PC-9 (cell line): ENCODE data around the gene CCDC51. TPM values are rescaled to one million over a fixed set of nuclear protein-coding genes. Genes with fewer than 3 reads are reported as not detected.

Experiments used
- BruUV-seq: library from RNA; stranded (reverse); fragments of 400-500 nt; replicated peaks from 2 replicates; lab custom pipeline; 2021; lab: Mats Ljungman, UMichigan
- CTCF ChIA-PET: fragments of 300-600 bp; sonication (Branson Sonifier 250); formaldehyde crosslinking; loops from one replicate; lab custom pipeline; 2022; ENCODE audit warnings: antibody characterized with exemption; lab: Charles Lee
- POLR2A ChIA-PET: fragments of 300-600 bp; sonication (Branson Sonifier 250); formaldehyde crosslinking; loops from one replicate; lab custom pipeline; 2022; ENCODE audit warnings: antibody characterized with exemption; ENCODE audit not compliant: unreplicated experiment; lab: Charles Lee
- DNase-seq, 2 experiments: peaks; one replicate each; pipeline versions ENCODE4 v3.0.0 to v3.0.0-alpha.2; 2015 to 2022; ENCODE audit warnings: mixed read lengths in 1 of 2
- H2AFZ ChIP-seq: fragments of 200-600 bp; sonication (generic); 2 replicates; pipeline ENCODE4 v1.8.1; 2017; ENCODE audit warnings: antibody characterized with exemption
- H3F3A ChIP-seq: fragments of 200-600 bp; sonication (generic); 2 replicates; pipeline ENCODE4 v1.8.1; 2017; ENCODE audit warnings: antibody characterized with exemption, mild to moderate bottlenecking, low read depth; ENCODE audit not compliant: insufficient read depth
- H3K27ac ChIP-seq: fragments of 200-600 bp; sonication (generic); 2 replicates; pipeline ENCODE4 v1.6.1; 2016; ENCODE audit warnings: mixed run types
- H3K27me3 ChIP-seq: fragments of 200-600 bp; sonication (generic); 2 replicates; pipeline ENCODE4 v1.6.1; 2016; ENCODE audit warnings: low read depth, mixed run types; ENCODE audit not compliant: insufficient read depth
- H3K36me3 ChIP-seq: fragments of 200-600 bp; sonication (generic); 2 replicates; pipeline ENCODE4 v1.6.1; 2016; ENCODE audit warnings: low read depth, mixed run types
- H3K4me1 ChIP-seq: fragments of 200-600 bp; sonication (generic); replicated peaks from 2 replicates; pipeline ENCODE4 v1.6.1; 2016; ENCODE audit warnings: mixed run types; ENCODE audit not compliant: insufficient read depth
- H3K4me2 ChIP-seq: fragments of 200-600 bp; sonication (generic); 2 replicates; pipeline ENCODE4 v1.6.1; 2017; ENCODE audit warnings: mixed run types
- H3K4me3 ChIP-seq: fragments of 200-600 bp; sonication (generic); 2 replicates; pipeline ENCODE4 v1.6.1; 2016; ENCODE audit warnings: mixed run types
- H3K79me2 ChIP-seq: fragments of 200-600 bp; sonication (generic); 2 replicates; pipeline ENCODE4 v1.6.1; 2017; ENCODE audit warnings: low read depth, mixed run types
- H3K9me2 ChIP-seq: fragments of 200-600 bp; sonication (generic); 2 replicates; pipeline ENCODE4 v1.8.1; 2017; ENCODE audit warnings: mild to moderate bottlenecking; ENCODE audit not compliant: insufficient read depth
- H3K9me3 ChIP-seq: fragments of 200-600 bp; sonication (generic); 2 replicates; pipeline ENCODE4 v1.8.1; 2016; ENCODE audit warnings: low read depth; ENCODE audit not compliant: insufficient read depth
- H4K20me1 ChIP-seq: fragments of 200-600 bp; sonication (generic); 2 replicates; pipeline ENCODE4 v1.8.1; 2017; ENCODE audit not compliant: insufficient read depth
- CTCF ChIP-seq: fragments of 200-600 bp; sonication (generic); conservative IDR thresholded peaks from 2 replicates; pipeline ENCODE4 v1.6.1; 2017; ENCODE audit warnings: mixed run types, antibody characterized with exemption, mild to moderate bottlenecking, moderate library complexity
- EZH2 ChIP-seq: fragments of 200-600 bp; sonication (generic); IDR thresholded peaks from 2 replicates; pipeline ENCODE4 v1.8.0; 2017; ENCODE audit warnings: antibody characterized with exemption, low read depth
- intact Hi-C: fragments of 100-400 bp; cut with micrococcal nuclease; formaldehyde crosslinking; loops from one replicate; pipeline ENCODE4 v1.10.0; 2022; ENCODE audit not compliant: unreplicated experiment
- total RNA-seq: library from RNA; stranded (reverse); gene quantifications from 2 replicates; pipeline ENCODE4 v1.2.3, GENCODE V29; 2021

CCDC51 gene
- total RNA-seq, 1 experiment from 2014 or later: 28.5 TPM

- H4K20me1 ChIP-seq: no peaks in the 10 kb centered on the region
- no peaks in the 10 kb centered on the region; the same call in 1 of the 2 replicates for H3F3A ChIP-seq
- H3K9me2 ChIP-seq: no peaks in the 10 kb centered on the region
- ChIA-PET POLR2A (interaction anchor here (0.5 kb wide), 1 partner anchor 37 kb away, joined by 3 read pairs; no protein-coding TSS in a partner anchor), CTCF (interaction anchor here (2.4 to 4.4 kb wide), 3 partner anchors 35 to 41 kb away, joined by 14 to 126 read pairs (median 19); partner anchors contain the start of genes CCDC51 and TMA7)
- intact Hi-C loops: loop anchor here (1.0 kb wide), 1 partner anchor 124 kb away; no protein-coding TSS in a partner anchor
- no peak for DNase-seq
- no peak overlapping the region for H2AFZ ChIP-seq
- H3K9me3 ChIP-seq: no peaks in the 10 kb centered on the region
- H3K4me1 ChIP-seq: peaks cover 7% of the 10 kb centered on the region; the same call in 1 of the 2 replicates
- TF ChIP-seq EZH2 (no peak), CTCF (no peak)
- no peak overlapping the region for H3K4me3 ChIP-seq
- H3K36me3 ChIP-seq: no peaks in the 10 kb centered on the region
- H3K79me2 ChIP-seq: no peaks in the 10 kb centered on the region
- H3K27me3 ChIP-seq: no peaks in the 10 kb centered on the region
- H3K27ac ChIP-seq: no peak overlapping the region
- no TSS peak for BruUV-seq
- no peak overlapping the region for H3K4me2 ChIP-seq
Observed at GRCh38 chr3:48398701-48399386, 41.1 kb downstream of the CCDC51 start.

GRCh38 chr3:48397767-48398681, 41.9 kb downstream of the CCDC51 start:
- POLR2A ChIA-PET: interaction anchor here (0.7 kb wide), 1 partner anchor 129 kb away, joined by 6 read pairs; no protein-coding TSS in a partner anchor
- CTCF ChIA-PET: interaction anchor here (0.7 to 4.4 kb wide), 2 partner anchors 38 to 124 kb away, joined by 3 to 126 read pairs; no protein-coding TSS in a partner anchor
- H3K4me3 ChIP-seq: no peak overlapping the region
- H3K4me1 ChIP-seq: peaks cover 7% of the 10 kb centered on the region; the same call in 1 of the 2 replicates
- no TSS peak for BruUV-seq
- H3K27ac ChIP-seq: no peak overlapping the region
- intact Hi-C loops: no loop called here
- no peaks in the 10 kb centered on the region for H3K79me2 ChIP-seq
- no peak for DNase-seq
- no peaks in the 10 kb centered on the region for H3K9me2 ChIP-seq
- no peaks in the 10 kb centered on the region for H3K36me3 ChIP-seq
- H3K4me2 ChIP-seq: no peak overlapping the region
- H4K20me1 ChIP-seq: no peaks in the 10 kb centered on the region
- no peak overlapping the region for H2AFZ ChIP-seq
- no peak for TF ChIP-seq EZH2
- TF ChIP-seq CTCF: no peak
- H3K27me3 ChIP-seq: no peaks in the 10 kb centered on the region
- no peaks in the 10 kb centered on the region; the same call in 1 of the 2 replicates for H3F3A ChIP-seq
- no peaks in the 10 kb centered on the region for H3K9me3 ChIP-seq

- H3K9me3 ChIP-seq: no peaks in the 10 kb centered on the region
- H3K4me1 ChIP-seq: no peaks in the 10 kb centered on the region
- POLR2A ChIA-PET: no interaction called here
- TF ChIP-seq EZH2: no peak
- no TSS peak for BruUV-seq
- no peaks in the 10 kb centered on the region for H3K79me2 ChIP-seq
- no peaks in the 10 kb centered on the region for H3F3A ChIP-seq
- H3K4me3 ChIP-seq: no peak overlapping the region
- no peaks in the 10 kb centered on the region for H4K20me1 ChIP-seq
- H3K36me3 ChIP-seq: no peaks in the 10 kb centered on the region
- CTCF ChIA-PET: interaction anchor here (1.0 kb wide), 1 partner anchor 41 kb away, joined by 3 read pairs; no protein-coding TSS in a partner anchor
- H3K9me2 ChIP-seq: no peaks in the 10 kb centered on the region
- DNase-seq: no peak
- intact Hi-C loops: no loop called here
- H3K4me2 ChIP-seq: no peak overlapping the region
- no peaks in the 10 kb centered on the region for H3K27me3 ChIP-seq
- no peak overlapping the region for H3K27ac ChIP-seq
- H2AFZ ChIP-seq: no peak overlapping the region
Observed at GRCh38 chr3:48395714-48396113, 44.2 kb downstream of the CCDC51 start.
